Amygdala (tissue), 56 donors: ENCODE results near the gene PDIA5.

ENCODE experiments used
- DNase-seq, 56 donors: peaks; one replicate each; lab custom pipeline; 2025; lab: John Stamatoyannopoulos, UW

PDIA5 gene

GRCh38 chr3:123038751-123039150, 28.1 kb upstream of the PDIA5 start:
- DNase-seq = no peak

GRCh38 chr3:123039178-123039577, 27.6 kb upstream of the PDIA5 start:
- no peak for DNase-seq

GRCh38 chr3:123042413-123042812, 24.4 kb upstream of the PDIA5 start:
- DNase-seq = no peak

GRCh38 chr3:123044981-123045763, 21.7 kb upstream of the PDIA5 start:
- no peak for DNase-seq

GRCh38 chr3:123046262-123047061, 20.4 kb upstream of the PDIA5 start:
- DNase-seq = no peak

- DNase-seq = no peak
Measured at GRCh38 chr3:123047062-123047319, 19.8 kb upstream of the PDIA5 start.

GRCh38 chr3:123048480-123049237, 18.2 kb upstream of the PDIA5 start:
- no peak for DNase-seq

- DNase-seq = no peak
Measured at GRCh38 chr3:123050666-123051065, 16.2 kb upstream of the PDIA5 start.

GRCh38 chr3:123053107-123053506, 13.7 kb upstream of the PDIA5 start:
- no peak for DNase-seq

- DNase-seq = no peak
Measured at GRCh38 chr3:123054109-123054778, 12.6 kb upstream of the PDIA5 start.

GRCh38 chr3:123054931-123055330, 11.9 kb upstream of the PDIA5 start:
- DNase-seq = no peak

- DNase-seq = no peak
Measured at GRCh38 chr3:123055352-123055751, 11.5 kb upstream of the PDIA5 start.

- DNase-seq = no peak
Measured at GRCh38 chr3:123058505-123058904, 8.3 kb upstream of the PDIA5 start.

GRCh38 chr3:123060054-123060453, 6.8 kb upstream of the PDIA5 start:
- DNase-seq = no peak

- DNase-seq = no peak
Measured at GRCh38 chr3:123061856-123062255, 5.0 kb upstream of the PDIA5 start.

- DNase-seq = no peak
Measured at GRCh38 chr3:123063034-123063433, 3.8 kb upstream of the PDIA5 start.

- no peak for DNase-seq
Measured at GRCh38 chr3:123064506-123064905, 2.3 kb upstream of the PDIA5 start.

GRCh38 chr3:123064914-123065313, 1.9 kb upstream of the PDIA5 start:
- no peak for DNase-seq

GRCh38 chr3:123066599-123066895, 278 bp upstream of the PDIA5 start:
- DNase-seq = no peak

GRCh38 chr3:123067689-123068600, 1.1 kb downstream of the PDIA5 start:
- no peak for DNase-seq
